Lower leg skin (tissue), 4 donors: ENCODE measurements around the gene FOXJ3. TPM values are rescaled to one million over a fixed set of nuclear protein-coding genes. Genes with fewer than 3 reads are reported as not detected.

ENCODE experiments used
- DNase-seq, 2 donors: peaks; one replicate each; pipeline ENCODE4 v3.0.0-alpha.2; 2019; ENCODE audit warnings: low spot score in 2 of 2
- H3K4me3 ChIP-seq: fragments of 200-600 bp; sonication (generic); 2 replicates; pipeline ENCODE4 v1.5.1; 2017; ENCODE audit warnings: mild to moderate bottlenecking, low read depth; ENCODE audit not compliant: poor library complexity, severe bottlenecking
- POLR2A ChIP-seq, 2 donors: fragments of 450-650 bp; IDR thresholded peaks; one replicate each; pipeline ENCODE4 v1.6.1; 2016 to 2017; ENCODE audit warnings: antibody characterized with exemption in 2 of 2, mild to moderate bottlenecking in 1 of 2, moderate library complexity in 1 of 2
- WGBS, 2 donors: methylation state at CpG; one replicate each; pipeline ENCODE4 v1.1.5; 2018; 5-methylcytosine and 5-hydroxymethylcytosine counted together
- intact Hi-C: fragments of 100-400 bp; cut with DNase I; formaldehyde crosslinking; loops from one replicate; pipeline ENCODE4 v1.15.0; 2023; ENCODE audit warnings: low total_unique reads
- total RNA-seq, 4 donors: library from RNA; depleted of rRNA; stranded (reverse); fragments of >200 nt; gene quantifications; one replicate each; pipeline ENCODE4 v1.1.0, GENCODE V29; 2016
- TF ChIP-seq, protein P1 (sequence below), 3 donors: fragments of 450-650 bp; IDR thresholded peaks; one replicate each; pipeline ENCODE4 v1.5.1; 2016; ENCODE audit warnings: antibody characterized with exemption in 3 of 3, mild to moderate bottlenecking in 3 of 3, moderate library complexity in 2 of 3

Gene FOXJ3
- total RNA-seq, 4 donors from 2014 or later = 29.8 to 39.6 (median 35.9) TPM

DNA sequence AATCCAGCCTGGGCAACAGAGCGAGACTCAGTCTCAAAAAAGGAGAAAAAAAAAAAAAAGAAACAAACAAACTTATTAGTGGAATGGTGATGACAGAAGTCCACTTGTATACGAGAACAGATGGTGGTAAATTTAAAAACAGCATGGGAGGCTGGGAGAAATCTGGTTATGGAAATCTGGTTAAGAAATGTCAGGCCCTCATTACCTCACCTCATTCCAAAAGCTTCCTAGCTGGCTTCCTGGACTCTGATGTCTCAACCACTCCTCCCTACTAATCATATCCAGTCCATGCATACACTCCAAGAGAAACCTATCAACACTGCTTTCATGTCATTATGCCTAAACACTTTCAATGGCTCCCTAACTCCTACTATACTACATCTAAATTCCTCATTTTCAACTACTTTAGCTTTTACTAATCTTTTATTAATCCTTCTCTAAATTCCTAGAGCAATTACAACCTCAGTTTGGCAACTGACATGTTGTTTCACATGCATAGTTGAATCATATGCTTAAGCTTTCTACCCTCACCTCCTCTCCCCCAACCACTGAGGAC, 52.9 kb downstream of the FOXJ3 start:
- H3K4me3 ChIP-seq = no peak overlapping the region
- peak in 1 of 2 donors; percentile 16 for DNase-seq
- 70 to 74% methylated on average over 2 of the region's 2 CpGs for WGBS, 2 donors
- intact Hi-C loops = no loop called here
- no peak for TF ChIP-seq POLR2A (IDR thresholded peaks at IDR 0.05)
- TF ChIP-seq, protein P1, sequence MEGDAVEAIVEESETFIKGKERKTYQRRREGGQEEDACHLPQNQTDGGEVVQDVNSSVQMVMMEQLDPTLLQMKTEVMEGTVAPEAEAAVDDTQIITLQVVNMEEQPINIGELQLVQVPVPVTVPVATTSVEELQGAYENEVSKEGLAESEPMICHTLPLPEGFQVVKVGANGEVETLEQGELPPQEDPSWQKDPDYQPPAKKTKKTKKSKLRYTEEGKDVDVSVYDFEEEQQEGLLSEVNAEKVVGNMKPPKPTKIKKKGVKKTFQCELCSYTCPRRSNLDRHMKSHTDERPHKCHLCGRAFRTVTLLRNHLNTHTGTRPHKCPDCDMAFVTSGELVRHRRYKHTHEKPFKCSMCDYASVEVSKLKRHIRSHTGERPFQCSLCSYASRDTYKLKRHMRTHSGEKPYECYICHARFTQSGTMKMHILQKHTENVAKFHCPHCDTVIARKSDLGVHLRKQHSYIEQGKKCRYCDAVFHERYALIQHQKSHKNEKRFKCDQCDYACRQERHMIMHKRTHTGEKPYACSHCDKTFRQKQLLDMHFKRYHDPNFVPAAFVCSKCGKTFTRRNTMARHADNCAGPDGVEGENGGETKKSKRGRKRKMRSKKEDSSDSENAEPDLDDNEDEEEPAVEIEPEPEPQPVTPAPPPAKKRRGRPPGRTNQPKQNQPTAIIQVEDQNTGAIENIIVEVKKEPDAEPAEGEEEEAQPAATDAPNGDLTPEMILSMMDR (IDR thresholded peaks at IDR 0.05) = no peak

DNA sequence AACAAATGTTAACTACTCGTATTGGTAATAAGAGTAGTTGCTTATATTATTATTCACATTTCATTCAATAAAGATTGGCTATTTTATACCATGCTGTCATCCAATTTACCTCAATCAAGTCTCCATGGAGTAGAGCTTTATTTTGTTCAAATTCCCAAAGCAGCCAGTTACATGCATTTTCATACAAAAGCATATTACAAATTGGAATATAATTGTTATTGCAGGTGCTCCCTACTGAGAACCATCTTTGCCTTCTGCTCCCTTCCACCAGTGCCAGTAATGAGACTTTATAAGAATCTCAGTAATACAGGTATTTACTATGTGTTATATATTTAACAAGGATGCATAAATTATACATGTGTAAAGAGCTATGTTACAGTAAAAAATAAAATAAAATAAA, 54.2 kb downstream of the FOXJ3 start:
- H3K4me3 ChIP-seq = no peak overlapping the region
- DNase-seq = no peak
- intact Hi-C loops = no loop called here
- WGBS, 2 donors = 98% methylated on average over 1 of the region's 1 CpG
- TF ChIP-seq, protein P1 (IDR thresholded peaks at IDR 0.05) = no peak
- no peak for TF ChIP-seq POLR2A (IDR thresholded peaks at IDR 0.05)

DNA sequence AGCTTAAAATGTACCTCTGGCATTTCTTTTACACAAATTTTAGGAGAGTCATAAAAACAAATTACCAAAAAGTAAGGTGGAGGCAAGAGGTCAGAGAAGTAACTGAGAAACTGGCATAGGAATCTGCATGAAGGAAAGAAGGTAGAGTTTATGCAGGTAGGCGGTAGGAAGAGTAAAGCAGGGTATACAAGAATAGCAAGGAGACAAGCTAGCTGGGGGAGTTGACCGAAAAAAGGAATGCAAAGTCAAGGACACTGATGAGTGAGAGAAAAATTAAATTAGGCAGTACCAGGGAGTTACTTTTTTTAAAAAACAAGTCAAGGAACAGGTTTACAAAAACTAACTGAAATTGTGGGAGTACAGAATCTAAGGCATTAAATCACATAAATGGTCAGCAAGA, 56.0 kb downstream of the FOXJ3 start:
- intact Hi-C loops = no loop called here
- DNase-seq = no peak
- 71 to 78% methylated on average over 2 of the region's 2 CpGs for WGBS, 2 donors
- no peak for TF ChIP-seq POLR2A (IDR thresholded peaks at IDR 0.05)
- TF ChIP-seq, protein P1 (IDR thresholded peaks at IDR 0.05) = no peak
- H3K4me3 ChIP-seq = no peak overlapping the region

DNA sequence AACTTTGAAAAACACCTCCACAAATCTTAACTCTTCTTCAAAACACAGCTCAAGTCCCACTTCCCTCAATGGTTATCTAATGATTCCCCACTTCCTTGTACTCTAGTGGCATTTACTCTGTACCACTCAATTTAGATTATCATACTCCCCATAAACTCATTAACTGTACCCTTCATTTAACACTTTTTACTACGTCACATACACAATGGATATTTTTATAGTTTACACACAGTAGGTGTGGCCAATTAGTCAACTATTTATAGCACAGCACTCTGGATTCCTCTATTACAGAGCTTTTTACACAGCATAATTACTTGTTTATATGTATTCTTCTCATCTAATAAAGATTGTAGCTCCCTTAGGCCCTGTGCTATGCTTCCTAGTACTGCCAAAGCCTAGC, 62.1 kb downstream of the FOXJ3 start:
- no peak for TF ChIP-seq POLR2A (IDR thresholded peaks at IDR 0.05)
- TF ChIP-seq, protein P1 (IDR thresholded peaks at IDR 0.05) = no peak
- intact Hi-C loops = no loop called here
- H3K4me3 ChIP-seq = no peak overlapping the region
- no peak for DNase-seq
- WGBS, 2 donors = 92% methylated on average over 1 of the region's 1 CpG

DNA sequence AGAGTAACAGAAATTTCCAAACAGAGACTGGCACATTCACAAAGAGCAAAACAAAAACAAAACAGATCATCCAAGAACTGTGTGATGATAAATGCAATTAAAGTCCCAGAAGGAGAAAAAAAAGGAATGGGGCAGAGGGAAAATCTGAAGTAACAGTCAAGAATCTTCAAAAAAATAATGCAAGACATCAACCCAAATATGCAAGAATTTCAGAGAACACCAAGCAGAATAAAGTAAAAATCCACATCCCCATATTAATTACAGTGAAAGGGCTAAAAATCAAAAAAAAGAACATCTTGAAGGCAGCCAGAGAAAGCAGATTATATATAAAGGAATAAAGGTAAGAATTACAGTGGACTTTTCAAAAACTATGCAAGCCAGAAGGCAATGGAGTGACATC, 67.1 kb downstream of the FOXJ3 start:
- no peak for DNase-seq
- TF ChIP-seq, protein P1 (IDR thresholded peaks at IDR 0.05) = no peak
- TF ChIP-seq POLR2A (IDR thresholded peaks at IDR 0.05) = no peak
- intact Hi-C loops = no loop called here
- no peak overlapping the region for H3K4me3 ChIP-seq
